Natural killer cell (primary cell): Measurements from ENCODE around the gene POR. TPM values are rescaled to one million over a fixed set of nuclear protein-coding genes. Genes with fewer than 3 reads are reported as not detected.

Experiments
- ATAC-seq, 3 donors: fragments of 150-1000 bp in 2 of 3; fragments of 200-7000 bp in 1 of 3; cut with Tn5 transposase; 1 replicate in 1 of 3; 2 replicates in 2 of 3; pipeline ENCODE4 v1.10.0; 2021; ENCODE audit warnings: mild to moderate bottlenecking in 2 of 3, moderate library complexity in 2 of 3
- DNase-seq, 2 donors: peaks; one replicate each; pipeline versions ENCODE4 v3.0.0 to v3.0.0-alpha.2; 2013 to 2021; ENCODE audit warnings: mixed read lengths in 1 of 2
- H3K27ac ChIP-seq: one replicate; pipeline ENCODE4 v1.5.1; 2013; ENCODE audit warnings: mild to moderate bottlenecking, low read length
- H3K27me3 ChIP-seq: one replicate; pipeline ENCODE4 v1.6.1; 2013; ENCODE audit warnings: low read length; ENCODE audit not compliant: control insufficient read depth, insufficient read depth
- H3K36me3 ChIP-seq: one replicate; pipeline ENCODE4 v1.6.1; 2013; ENCODE audit warnings: low read length; ENCODE audit not compliant: control insufficient read depth, insufficient read depth
- H3K4me1 ChIP-seq: one replicate; pipeline ENCODE4 v1.6.1; 2013; ENCODE audit warnings: low read length; ENCODE audit not compliant: control insufficient read depth, insufficient read depth
- H3K4me3 ChIP-seq: one replicate; pipeline ENCODE4 v1.5.1; 2013; ENCODE audit warnings: low read length
- H3K9me3 ChIP-seq: one replicate; pipeline ENCODE4 v1.6.1; 2013; ENCODE audit warnings: low read length; ENCODE audit not compliant: control insufficient read depth, insufficient read depth
- H3K27ac Mint-ChIP-seq, 2 donors: one replicate each; pipeline ENCODE4 v1.8.0; 2022; ENCODE audit warnings: mild to moderate bottlenecking in 2 of 2, mixed read lengths in 2 of 2, moderate library complexity in 1 of 2
- H3K27me3 Mint-ChIP-seq, 2 donors: one replicate each; pipeline ENCODE4 v1.8.0; 2022; ENCODE audit warnings: low read depth in 2 of 2, mixed read lengths in 2 of 2
- H3K36me3 Mint-ChIP-seq: one replicate; pipeline ENCODE4 v1.8.0; 2022; ENCODE audit warnings: mixed read lengths
- H3K4me1 Mint-ChIP-seq, 2 donors: one replicate each; pipeline ENCODE4 v1.8.0; 2022; ENCODE audit warnings: mixed read lengths in 2 of 2
- H3K4me3 Mint-ChIP-seq: one replicate; pipeline ENCODE4 v1.8.0; 2022; ENCODE audit warnings: mild to moderate bottlenecking, moderate library complexity, mixed read lengths
- H3K9me3 Mint-ChIP-seq, 2 donors: one replicate each; pipeline ENCODE4 v1.8.0; 2022; ENCODE audit warnings: mixed read lengths in 2 of 2
- CTCF ChIP-seq: fragments of 200-600 bp; IDR thresholded peaks from one replicate; pipeline ENCODE4 v1.8.0; 2022; ENCODE audit warnings: antibody characterized with exemption
- WGBS: methylation state at CpG from one replicate; pipeline ENCODE4 v1.1.7; 2013; ENCODE audit warnings: missing lambda C conversion rate; ENCODE audit not compliant: insufficient coverage; 5-methylcytosine and 5-hydroxymethylcytosine counted together
- intact Hi-C: fragments of 100-400 bp; cut with micrococcal nuclease; formaldehyde crosslinking; loops from one replicate; pipeline ENCODE4 v1.14.2; 2022
- total RNA-seq, 4 donors: library from RNA; stranded (reverse); fragments of 120-200 nt in 1 of 4; gene quantifications; one replicate each; pipeline versions ENCODE4 v1.2.3 to v1.2.4, GENCODE V29; 2013 to 2022

Gene POR
- total RNA-seq, 3 donors from 2014 or later (not counting 1 experiment from before 2014, with no cell fraction given) = 56.0 to 60.5 (median 58.3) TPM

GRCh38 chr7:75967487-75967997 is 52.6 kb downstream of the POR start:
- 58% methylated on average over 13 of the region's 13 CpGs for WGBS
- Histone ChIP-seq H3K27ac (no peak overlapping the region), H3K36me3 (peaks cover 13% of the 10 kb centered on the region), H3K27me3 (no peaks in the 10 kb centered on the region), H3K9me3 (no peaks in the 10 kb centered on the region), H3K4me1 (peaks cover 3% of the 10 kb centered on the region), H3K4me3 (no peak overlapping the region)
- H3K27ac Mint-ChIP-seq = no peak overlapping the region
- intact Hi-C loops = no loop called here
- no peak for TF ChIP-seq CTCF
- H3K4me3 Mint-ChIP-seq = no peak overlapping the region
- ATAC-seq = no peak
- no peaks in the 10 kb centered on the region for H3K9me3 Mint-ChIP-seq
- H3K4me1 Mint-ChIP-seq = peaks cover 0 to 15% of the 10 kb centered on the region in 2 donors
- no peaks in the 10 kb centered on the region for H3K36me3 Mint-ChIP-seq
- no peaks in the 10 kb centered on the region for H3K27me3 Mint-ChIP-seq
- DNase-seq = no peak

DNA sequence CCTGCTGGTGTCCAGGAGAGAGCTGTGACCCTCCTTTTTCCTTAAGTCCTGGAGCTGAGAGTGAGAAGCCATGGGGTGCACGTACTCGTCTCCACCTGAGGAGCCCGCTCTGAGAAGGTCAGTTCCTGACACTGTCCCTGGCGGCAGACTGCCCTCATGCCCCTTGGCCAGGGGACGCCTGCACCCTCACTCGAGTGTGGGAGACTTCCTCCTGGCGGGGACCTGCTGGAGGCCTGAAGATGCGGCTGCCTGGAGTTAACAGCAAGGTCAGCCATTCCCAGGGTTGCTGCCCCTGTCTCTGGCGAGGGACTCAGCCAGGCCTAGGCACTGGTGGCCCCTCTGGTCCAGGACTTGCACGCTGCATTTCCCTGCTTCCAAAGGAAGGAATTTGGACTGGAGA is 53.1 kb downstream of the POR start:
- intact Hi-C loops = no loop called here
- H3K9me3 ChIP-seq = no peaks in the 10 kb centered on the region
- no peak for TF ChIP-seq CTCF
- H3K4me1 Mint-ChIP-seq = peaks cover 0 to 15% of the 10 kb centered on the region in 2 donors
- H3K27ac Mint-ChIP-seq = no peak overlapping the region
- H3K9me3 Mint-ChIP-seq = no peaks in the 10 kb centered on the region
- peaks cover 15% of the 10 kb centered on the region for H3K36me3 ChIP-seq
- no peaks in the 10 kb centered on the region for H3K27me3 ChIP-seq
- H3K4me3 ChIP-seq = no peak overlapping the region
- H3K36me3 Mint-ChIP-seq = no peaks in the 10 kb centered on the region
- no peak overlapping the region for H3K4me3 Mint-ChIP-seq
- H3K4me1 ChIP-seq = peaks cover 3% of the 10 kb centered on the region
- 83% methylated on average over 10 of the region's 10 CpGs for WGBS
- H3K27ac ChIP-seq = no peak overlapping the region
- DNase-seq = no peak
- H3K27me3 Mint-ChIP-seq = no peaks in the 10 kb centered on the region
- no peak for ATAC-seq

DNA sequence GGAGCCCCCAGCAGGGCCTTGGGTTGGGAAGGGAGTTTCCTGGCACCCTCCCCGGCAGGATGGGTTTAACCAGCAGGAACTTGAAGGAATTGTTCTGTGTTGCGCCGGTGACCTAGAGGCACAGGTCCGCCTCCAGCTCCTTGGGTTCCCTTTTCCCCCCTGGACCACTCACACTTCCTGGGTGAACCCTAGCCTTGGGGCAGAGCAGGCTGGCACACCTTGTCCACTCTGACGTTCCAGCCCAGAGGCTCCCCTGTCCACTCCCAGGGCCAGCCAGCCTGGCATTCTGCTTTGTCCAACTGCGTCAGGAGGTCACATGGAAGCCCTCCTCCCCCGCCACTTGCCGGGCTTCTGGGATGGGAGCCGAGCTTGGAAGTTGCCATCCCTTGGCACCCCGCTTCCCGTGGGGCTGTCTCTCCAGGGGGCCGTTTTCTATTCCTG is 53.6 kb downstream of the POR start:
- H3K4me1 Mint-ChIP-seq = peaks cover 0 to 11% of the 10 kb centered on the region in 2 donors
- no peak for DNase-seq
- Histone ChIP-seq H3K4me1 (peaks cover 3% of the 10 kb centered on the region), H3K9me3 (no peaks in the 10 kb centered on the region), H3K27me3 (no peaks in the 10 kb centered on the region), H3K4me3 (no peak overlapping the region), H3K27ac (no peak overlapping the region), H3K36me3 (peaks cover 16% of the 10 kb centered on the region)
- no peaks in the 10 kb centered on the region for H3K9me3 Mint-ChIP-seq
- H3K36me3 Mint-ChIP-seq = no peaks in the 10 kb centered on the region
- no peaks in the 10 kb centered on the region for H3K27me3 Mint-ChIP-seq
- no peak for ATAC-seq
- H3K4me3 Mint-ChIP-seq = no peak overlapping the region
- TF ChIP-seq CTCF = no peak
- intact Hi-C loops = no loop called here
- no peak overlapping the region for H3K27ac Mint-ChIP-seq
- 96% methylated on average over 12 of the region's 12 CpGs for WGBS

DNA sequence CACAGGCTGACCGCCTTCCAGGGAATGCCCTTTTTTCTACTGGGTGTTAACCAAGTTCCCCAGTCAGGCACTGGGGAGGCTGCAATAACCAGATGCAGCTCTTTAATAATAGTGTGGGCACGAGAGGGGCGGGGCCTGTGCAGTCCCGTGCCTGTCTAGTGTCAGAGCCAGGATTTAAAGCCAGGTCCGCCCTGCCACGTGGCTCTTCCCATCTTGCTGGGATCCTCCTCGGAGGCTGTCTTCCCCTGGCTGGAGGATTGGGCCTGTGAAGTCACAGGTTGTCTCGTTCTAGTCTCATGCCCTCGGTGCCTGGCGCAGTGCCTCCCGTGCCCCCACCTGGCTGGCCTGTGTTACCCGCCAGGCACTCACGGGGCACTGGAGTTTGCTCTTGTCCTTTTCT is 54.2 kb downstream of the POR start:
- Histone ChIP-seq H3K4me3 (no peak overlapping the region), H3K9me3 (no peaks in the 10 kb centered on the region), H3K27ac (no peak overlapping the region), H3K36me3 (peaks cover 20% of the 10 kb centered on the region), H3K27me3 (no peaks in the 10 kb centered on the region), H3K4me1 (peaks cover 3% of the 10 kb centered on the region)
- H3K9me3 Mint-ChIP-seq = no peaks in the 10 kb centered on the region
- ATAC-seq = no peak
- H3K27ac Mint-ChIP-seq = peak overlapping the region in 1 of 2 donors; percentile 33
- no peaks in the 10 kb centered on the region for H3K36me3 Mint-ChIP-seq
- H3K4me3 Mint-ChIP-seq = no peak overlapping the region
- 97% methylated on average over 13 of the region's 13 CpGs for WGBS
- no peak for DNase-seq
- TF ChIP-seq CTCF = no peak
- H3K27me3 Mint-ChIP-seq = no peaks in the 10 kb centered on the region
- intact Hi-C loops = no loop called here
- H3K4me1 Mint-ChIP-seq = peaks cover 0 to 9% of the 10 kb centered on the region in 2 donors
